K562 (cell line): Measurements from ENCODE around the gene ST6GALNAC6. TPM values are rescaled to one million over a fixed set of nuclear protein-coding genes. Genes with fewer than 3 reads are reported as not detected.

Source experiments
- ATAC-seq: fragments of 200-7000 bp; cut with Tn5 transposase; 3 replicates; pipeline ENCODE4 v1.9.1; 2020; ENCODE audit warnings: moderate library complexity
- BruUV-seq: library from RNA; stranded (reverse); fragments of 400-500 nt; replicated peaks from 2 replicates; lab custom pipeline; 2021; lab: Mats Ljungman, UMichigan
- CTCF ChIA-PET: fragments of 300-600 bp; formaldehyde crosslinking; extraction: SDS; loops from one replicate; lab custom pipeline; 2021; ENCODE audit warnings: low intra/inter-chr PET ratio; lab: Yijun Ruan, JAX
- POLR2A ChIA-PET: fragments of 300-600, 350-650 bp; sonication (Branson Sonifier 250); formaldehyde crosslinking; extraction: SDS; loops from one replicate; lab custom pipeline; 2021; ENCODE audit warnings: antibody characterized with exemption, inconsistent platforms; lab: Yijun Ruan, JAX
- DNase-seq, 4 experiments: peaks; one replicate each; pipeline versions ENCODE4 v3.0.0 to v3.0.0-alpha.2; 2011 to 2018; ENCODE audit warnings: low spot score in 3 of 4, mixed read lengths in 3 of 4; ENCODE audit errors: extremely low read depth in 1 of 4
- FAIRE-seq: peaks from 2 replicates; lab custom pipeline; 2011; peaks lifted over from hg19 to GRCh38; lab: Jason Lieb, UNC
- H2AFZ ChIP-seq: 2 replicates; pipeline ENCODE4 v1.6.0; 2011; ENCODE audit warnings: low read depth, low read length, control low read depth, inconsistent platforms
- H3K27ac ChIP-seq: fragments of 200-600 bp; 3 replicates; pipeline ENCODE4 v1.8.0; 2011; ENCODE audit warnings: low read depth, mild to moderate bottlenecking, control low read depth, inconsistent platforms, low read length, moderate library complexity, mixed read lengths; ENCODE audit errors: extremely low read depth
- H3K27me3 ChIP-seq, 2 experiments: fragments of 300-600 bp in 1 of 2; 2 replicates in 1 of 2; 3 replicates in 1 of 2; pipeline versions ENCODE4 v1.6.0 to v1.8.0; 2011; ENCODE audit warnings: inconsistent platforms in 2 of 2, low read length in 2 of 2, mild to moderate bottlenecking in 1 of 2, mixed read lengths in 1 of 2, moderate library complexity in 1 of 2; ENCODE audit not compliant: control insufficient read depth in 2 of 2, insufficient read depth in 2 of 2
- H3K36me3 ChIP-seq: fragments of 300-600 bp; 3 replicates; pipeline ENCODE4 v1.8.0; 2011; ENCODE audit warnings: mild to moderate bottlenecking, low read length, inconsistent platforms; ENCODE audit not compliant: control insufficient read depth, insufficient read depth
- H3K4me1 ChIP-seq, 2 experiments: fragments of 200-600 bp in 1 of 2; replicated peaks in 1 of 2; 2 replicates in 1 of 2; 3 replicates in 1 of 2; pipeline versions ENCODE4 v1.5.1 to v1.8.0; 2011; ENCODE audit warnings: inconsistent platforms in 2 of 2, low read length in 2 of 2, mild to moderate bottlenecking in 1 of 2, mixed read lengths in 1 of 2, moderate library complexity in 1 of 2; ENCODE audit not compliant: control insufficient read depth in 2 of 2, insufficient read depth in 2 of 2
- H3K4me2 ChIP-seq: 2 replicates; pipeline ENCODE4 v1.6.1; 2011; ENCODE audit warnings: low read length, control low read depth, inconsistent platforms, mixed read lengths; ENCODE audit not compliant: insufficient read depth
- H3K4me3 ChIP-seq: fragments of 200-600 bp; sonication (generic), shearing (Covaris generic); 2 replicates; pipeline ENCODE4 v1.5.1; 2016; ENCODE audit warnings: control low read depth, inconsistent platforms
- H3K79me2 ChIP-seq: fragments of 200-600 bp; 3 replicates; pipeline ENCODE4 v1.8.0; 2011; ENCODE audit warnings: low read length, inconsistent platforms; ENCODE audit not compliant: control insufficient read depth, insufficient read depth
- H3K9ac ChIP-seq, 2 experiments: 2 replicates each; pipeline versions ENCODE4 v1.6.0 to v1.6.1; 2011; ENCODE audit warnings: low read depth in 2 of 2, low read length in 2 of 2, control low read depth in 1 of 2, inconsistent platforms in 1 of 2, mild to moderate bottlenecking in 1 of 2, mixed read lengths in 1 of 2; ENCODE audit not compliant: insufficient read depth in 1 of 2
- H3K9me1 ChIP-seq: one replicate; pipeline ENCODE4 v1.6.0; 2011; ENCODE audit warnings: inconsistent platforms, mild to moderate bottlenecking, low read length, moderate library complexity; ENCODE audit not compliant: control insufficient read depth, insufficient read depth
- H3K9me3 ChIP-seq: replicated peaks from 2 replicates; pipeline ENCODE4 v1.5.1; 2011; ENCODE audit warnings: low read depth, low read length, inconsistent platforms; ENCODE audit not compliant: control insufficient read depth, insufficient read depth
- H4K20me1 ChIP-seq: replicated peaks from 2 replicates; pipeline ENCODE4 v1.6.1; 2011; ENCODE audit warnings: low read length, inconsistent platforms, mixed read lengths; ENCODE audit not compliant: control insufficient read depth, insufficient read depth
- ELF2 ChIP-seq: fragments of 250-450 bp; sonication (Bioruptor Pico); IDR thresholded peaks from 2 replicates; pipeline ENCODE4 v1.5.0; 2021; ENCODE audit warnings: mild to moderate bottlenecking
- GATA2 ChIP-seq: sonication (generic); formaldehyde crosslinking; IDR thresholded peaks from 2 replicates; pipeline ENCODE4 v1.4.0; 2020; ENCODE audit warnings: mild to moderate bottlenecking, missing genetic modification reagents
- RBFOX2 ChIP-seq: fragments of 200-400 bp; formaldehyde crosslinking; IDR thresholded peaks from 2 replicates; pipeline ENCODE4 v1.6.1; 2017; ENCODE audit warnings: low read depth, mild to moderate bottlenecking, low read length, moderate library complexity
- WGBS: fragments of 100-300 bp; shearing (Covaris generic); methylation state at CpG from one replicate; pipeline ENCODE4 v1.1.6; 2016; ENCODE audit warnings: low coverage, mixed read lengths; ENCODE audit not compliant: insufficient coverage; ENCODE audit errors: missing lambda C conversion rate; 5-methylcytosine and 5-hydroxymethylcytosine counted together
- in situ Hi-C: fragments of 300-500 bp; cut with MboI; formaldehyde crosslinking; loops from 4 replicates; pipeline ENCODE4 v1.15.0; 2018; ENCODE audit warnings: inconsistent platforms, mixed read lengths
- intact Hi-C: fragments of 100-400 bp; cut with micrococcal nuclease; formaldehyde crosslinking; loops from 2 replicates; pipeline ENCODE4 v1.14.2; 2022
- polyA plus RNA-seq, 8 experiments: library from polyadenylated mRNA; depleted of rRNA in 4 of 8; stranded (reverse) in 5 of 8; unstranded in 3 of 8; fragments of >200 nt; fragmentation: Nextera tagmentation in 2 of 8; fragmentation: Illumina TruSeq in 1 of 8; extraction: Ambion mirVana in 2 of 8; extraction: Trizol in 1 of 8; gene quantifications; 2 replicates each; pipeline versions ENCODE4 v1.2.1 to v1.2.3, GENCODE V29; 2011 to 2014; ENCODE audit warnings: inconsistent platforms in 1 of 8, missing spikeins in 1 of 8
- total RNA-seq, 7 experiments: library from RNA; depleted of rRNA in 6 of 7; stranded (reverse); fragments of >200 nt in 6 of 7; fragmentation: Illumina TruSeq in 2 of 7; extraction: Trizol in 2 of 7; gene quantifications; 2 replicates each; pipeline versions ENCODE4 v1.2.1 to v1.2.3, GENCODE V29; 2011 to 2021; ENCODE audit warnings: low replicate concordance in 1 of 7
- TF ChIP-seq, protein P1 (sequence below): sonication (generic); formaldehyde crosslinking; IDR thresholded peaks from 2 replicates; pipeline ENCODE4 v1.9.0; 2022; ENCODE audit warnings: mild to moderate bottlenecking, missing genetic modification reagents
- TF ChIP-seq, protein P2 (sequence below): sonication (generic); formaldehyde crosslinking; IDR thresholded peaks from 2 replicates; pipeline ENCODE4 v1.8.1; 2023; ENCODE audit warnings: mild to moderate bottlenecking, missing genetic modification reagents

The ST6GALNAC6 gene
- total and polyA plus RNA-seq, 9 of the 15 experiments (the other 6 are each of a cell fraction or from before 2014, with no cell fraction given), result 0.13 to 23.0 (median 14.5) TPM

GRCh38 chr9:127909839-127910273 is 10.5 kb upstream of the ST6GALNAC6 start:
- DNase-seq (no peak), FAIRE-seq (no peak), ATAC-seq (no peak)
- peak; percentile 56 for TF ChIP-seq RBFOX2
- TF ChIP-seq, protein P1, sequence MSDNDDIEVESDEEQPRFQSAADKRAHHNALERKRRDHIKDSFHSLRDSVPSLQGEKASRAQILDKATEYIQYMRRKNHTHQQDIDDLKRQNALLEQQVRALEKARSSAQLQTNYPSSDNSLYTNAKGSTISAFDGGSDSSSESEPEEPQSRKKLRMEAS (CRISPR knock-in tag), result 0 out of 2 replicates have a peak, but pooled peaks have one; percentile 19
- no peak for TF ChIP-seq GATA2 (CRISPR knock-in tag)
- no peak for TF ChIP-seq ELF2 (CRISPR knock-in tag)
- TF ChIP-seq, protein P2, sequence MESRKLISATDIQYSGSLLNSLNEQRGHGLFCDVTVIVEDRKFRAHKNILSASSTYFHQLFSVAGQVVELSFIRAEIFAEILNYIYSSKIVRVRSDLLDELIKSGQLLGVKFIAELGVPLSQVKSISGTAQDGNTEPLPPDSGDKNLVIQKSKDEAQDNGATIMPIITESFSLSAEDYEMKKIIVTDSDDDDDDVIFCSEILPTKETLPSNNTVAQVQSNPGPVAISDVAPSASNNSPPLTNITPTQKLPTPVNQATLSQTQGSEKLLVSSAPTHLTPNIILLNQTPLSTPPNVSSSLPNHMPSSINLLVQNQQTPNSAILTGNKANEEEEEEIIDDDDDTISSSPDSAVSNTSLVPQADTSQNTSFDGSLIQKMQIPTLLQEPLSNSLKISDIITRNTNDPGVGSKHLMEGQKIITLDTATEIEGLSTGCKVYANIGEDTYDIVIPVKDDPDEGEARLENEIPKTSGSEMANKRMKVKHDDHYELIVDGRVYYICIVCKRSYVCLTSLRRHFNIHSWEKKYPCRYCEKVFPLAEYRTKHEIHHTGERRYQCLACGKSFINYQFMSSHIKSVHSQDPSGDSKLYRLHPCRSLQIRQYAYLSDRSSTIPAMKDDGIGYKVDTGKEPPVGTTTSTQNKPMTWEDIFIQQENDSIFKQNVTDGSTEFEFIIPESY, result peak; percentile 93
- intact Hi-C loops, result loop anchor here (10.0 kb wide), 1 partner anchor 405 kb away; no protein-coding TSS in a partner anchor
- H3K4me2 ChIP-seq, result no peak overlapping the region
- ChIA-PET POLR2A (interaction anchor here (0.7 to 2.0 kb wide), 3 partner anchors 12 to 511 kb away, joined by 3 to 8 read pairs (median 4); no protein-coding TSS in a partner anchor), CTCF (no interaction called here)
- 87% methylated on average over 10 of the region's 17 CpGs for WGBS
- no peak overlapping the region for H2AFZ ChIP-seq
- H3K79me2 ChIP-seq, result no peaks in the 10 kb centered on the region
- H3K9ac ChIP-seq, result peak overlapping the region in 1 of 2 experiments; percentile 78; a peak in 1 of 4 replicates
- in situ Hi-C loops, result loop anchor here (5.0 to 25.0 kb wide), 2 partner anchors 33 to 973 kb away; partner anchors contain the start of gene AK1
- H3K9me3 ChIP-seq, result no peaks in the 10 kb centered on the region
- H3K9me1 ChIP-seq, result no peaks in the 10 kb centered on the region
- peaks cover 20 to 48% of the 10 kb centered on the region in 2 experiments for H3K4me1 ChIP-seq
- BruUV-seq, result no TSS peak
- H4K20me1 ChIP-seq, result no peaks in the 10 kb centered on the region
- peaks cover 58% of the 10 kb centered on the region; the same call in 2 of the 3 replicates for H3K36me3 ChIP-seq
- H3K4me3 ChIP-seq, result no peak overlapping the region
- no peaks in the 10 kb centered on the region for H3K27me3 ChIP-seq
- no peak overlapping the region for H3K27ac ChIP-seq
